GM21367 (cell line): ENCODE data around the gene MMRN1.

ENCODE experiments used
- ATAC-seq: cut with Tn5 transposase; IDR thresholded peaks from one replicate; pipeline ENCODE4 v1.9.1; 2021; ENCODE audit not compliant: unreplicated experiment

MMRN1 gene

GRCh38 chr4:89913623-89914022, 19.0 kb downstream of the MMRN1 start:
- no peak for ATAC-seq

GRCh38 chr4:89914609-89915550, 20.2 kb downstream of the MMRN1 start:
- ATAC-seq = no peak

GRCh38 chr4:89915937-89916336, 21.3 kb downstream of the MMRN1 start:
- ATAC-seq = no peak

GRCh38 chr4:89922848-89923416, 28.3 kb downstream of the MMRN1 start:
- ATAC-seq = no peak

GRCh38 chr4:89928838-89929237, 34.2 kb downstream of the MMRN1 start:
- no peak for ATAC-seq

GRCh38 chr4:89929425-89930159, 34.9 kb downstream of the MMRN1 start:
- ATAC-seq = peak; percentile 81

GRCh38 chr4:89939546-89939945, 44.9 kb downstream of the MMRN1 start:
- ATAC-seq = no peak

- ATAC-seq = no peak
Observed at GRCh38 chr4:89939994-89940393, 45.3 kb downstream of the MMRN1 start.

GRCh38 chr4:89942811-89943210, 48.2 kb downstream of the MMRN1 start:
- no peak for ATAC-seq

GRCh38 chr4:89949782-89950387, 55.2 kb downstream of the MMRN1 start:
- ATAC-seq = no peak

GRCh38 chr4:89952458-89952857, 57.8 kb downstream of the MMRN1 start:
- ATAC-seq = no peak

GRCh38 chr4:89954906-89955695, 60.4 kb downstream of the MMRN1 start:
- ATAC-seq = no peak

GRCh38 chr4:89957046-89957926, 62.6 kb downstream of the MMRN1 start:
- no peak for ATAC-seq

GRCh38 chr4:89981789-89982334, 87.2 kb downstream of the MMRN1 start:
- ATAC-seq = no peak

GRCh38 chr4:89988268-89988667, 93.6 kb downstream of the MMRN1 start:
- no peak for ATAC-seq

- ATAC-seq = no peak
Observed at GRCh38 chr4:89992744-89993143, 98.1 kb downstream of the MMRN1 start.

- no peak for ATAC-seq
Observed at GRCh38 chr4:89994176-89994873, 99.7 kb downstream of the MMRN1 start.

GRCh38 chr4:89995006-89995405, 100.4 kb downstream of the MMRN1 start:
- no peak for ATAC-seq

GRCh38 chr4:89995814-89996213, 101.2 kb downstream of the MMRN1 start:
- ATAC-seq = no peak
